Measurements from ENCODE around the gene YWHAG.

The YWHAG gene

DNA sequence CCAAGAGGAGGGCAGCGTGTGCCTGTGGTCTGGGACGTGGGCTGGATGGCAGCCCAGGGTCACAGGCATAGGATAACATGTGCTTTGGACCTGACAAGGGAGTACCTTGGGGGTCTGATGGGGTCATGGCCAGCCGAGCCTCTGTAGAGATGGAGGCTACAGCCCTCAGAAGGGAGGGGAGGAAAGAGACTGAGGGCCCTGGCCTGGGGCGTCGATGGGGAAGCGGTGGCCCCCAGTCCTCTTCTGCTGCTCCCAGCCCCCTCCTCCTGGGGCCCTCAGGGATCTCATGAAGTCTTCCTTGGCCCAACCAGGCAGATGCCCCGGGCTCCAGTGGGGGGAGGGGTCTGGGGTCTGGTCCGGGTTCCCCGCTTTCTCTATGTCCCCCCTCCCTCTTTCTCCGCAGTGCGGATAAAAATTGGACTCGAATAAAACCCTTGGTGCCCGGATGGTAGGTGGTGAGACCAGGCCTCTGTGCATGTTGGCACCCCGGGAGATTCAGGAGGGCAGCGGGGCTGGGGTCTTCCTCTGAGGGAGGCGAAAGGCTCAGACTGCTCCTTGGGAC lies 71.9 kb downstream of the YWHAG start:
- TF ChIP-seq CTCF (IDR thresholded peaks at IDR 0.05; ENCODE audit: low read depth, low read length): no peak
- Histone ChIP-seq H3K9me3 (ENCODE audit: severe bottlenecking) (no peaks in the 10 kb centered on the region), H3K4me3 (ENCODE audit: low read depth, low read length) (no peak overlapping the region), H3K27ac (no peak overlapping the region), H3K27me3 (ENCODE audit: insufficient read depth, low read depth, severe bottlenecking) (no peaks in the 10 kb centered on the region), H3K36me3 (peaks cover 29% of the 10 kb centered on the region)
- no peak for DNase-seq

DNA sequence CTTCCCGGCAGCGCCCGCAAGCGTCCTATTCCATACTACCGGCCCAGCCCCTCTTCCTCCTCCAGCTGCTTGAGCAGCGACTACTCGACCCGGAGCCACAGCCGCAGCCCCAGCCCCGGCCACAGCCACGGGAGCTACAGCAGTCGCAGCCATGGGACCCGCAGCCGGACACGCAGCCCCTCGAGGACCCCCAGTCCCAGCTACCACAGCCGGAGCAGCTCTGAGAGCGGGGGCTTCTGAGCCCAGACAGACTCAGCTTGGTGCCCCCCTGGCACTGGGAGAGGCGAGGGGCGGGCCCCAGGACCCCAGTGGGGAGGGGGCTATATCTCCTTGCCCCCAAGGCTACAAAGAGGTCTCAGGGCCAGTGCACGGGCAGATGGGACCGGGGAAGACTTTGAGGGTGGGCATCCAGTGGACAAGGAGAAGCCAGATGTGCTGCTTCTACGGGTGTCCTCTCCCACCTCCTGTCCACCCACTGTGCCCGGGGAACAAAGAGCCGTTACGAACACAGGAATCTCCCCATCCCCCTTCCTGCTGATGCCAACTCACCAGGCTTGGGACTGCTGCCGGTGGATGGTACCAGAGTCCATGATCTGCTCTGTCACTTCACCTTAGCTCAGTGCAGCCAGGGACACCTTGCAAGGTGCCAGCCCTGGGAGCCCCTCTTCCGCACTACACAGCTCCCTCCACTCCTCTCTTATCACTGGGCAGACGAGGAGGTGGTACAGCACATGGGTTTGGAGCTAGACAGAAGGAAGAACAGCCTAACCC lies 73.0 kb downstream of the YWHAG start:
- Histone ChIP-seq H3K36me3 (peaks cover 29% of the 10 kb centered on the region), H3K27me3 (ENCODE audit: insufficient read depth, low read depth, severe bottlenecking) (no peaks in the 10 kb centered on the region), H3K27ac (no peak overlapping the region), H3K9me3 (ENCODE audit: severe bottlenecking) (no peaks in the 10 kb centered on the region), H3K4me3 (ENCODE audit: low read depth, low read length) (no peak overlapping the region)
- TF ChIP-seq CTCF (IDR thresholded peaks at IDR 0.05; ENCODE audit: low read depth, low read length): no peak
- no peak for DNase-seq

DNA sequence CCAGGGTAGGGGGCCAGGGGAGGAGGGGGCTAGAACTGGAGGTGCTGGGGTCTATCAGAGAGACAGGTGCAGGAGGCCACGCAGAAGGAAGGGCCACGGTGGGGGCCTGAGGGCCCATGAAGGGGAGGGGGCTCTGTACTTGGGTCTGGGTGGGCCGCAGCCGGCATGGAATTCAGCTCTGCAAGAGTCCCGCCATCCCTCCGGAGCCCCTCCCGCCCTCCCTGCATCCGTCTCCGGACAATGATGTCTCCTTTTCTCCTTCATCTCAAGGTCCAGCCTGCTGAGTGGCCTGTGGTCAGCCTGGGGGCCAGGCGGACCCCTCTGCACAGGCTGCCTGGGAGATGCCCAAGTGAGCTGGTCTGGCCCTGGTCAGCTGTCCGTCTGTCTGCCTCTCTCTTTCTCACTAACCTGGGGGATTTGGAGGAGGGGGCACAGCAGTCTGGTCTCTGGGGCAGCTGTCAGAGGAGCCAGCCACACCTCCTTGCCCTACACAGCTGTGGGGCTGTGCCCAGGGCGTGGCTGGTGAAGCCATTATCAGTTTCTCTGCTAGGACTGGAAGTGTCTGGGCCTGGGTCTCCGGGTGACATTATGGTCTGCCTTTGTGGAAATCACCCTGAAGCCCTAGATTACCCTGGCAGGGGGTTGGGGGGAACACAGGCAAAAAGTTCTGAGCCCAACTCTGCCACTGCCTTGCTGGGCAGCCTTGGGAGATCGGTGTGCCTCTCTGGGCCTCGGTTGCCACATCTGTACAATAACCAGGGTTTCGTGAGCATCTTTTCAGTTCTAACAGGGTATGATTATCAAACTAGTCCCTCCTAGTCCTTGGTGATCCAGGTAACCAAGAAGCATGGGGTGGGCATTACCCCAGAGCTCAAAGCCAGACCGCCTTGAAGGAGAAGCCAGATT lies 75.3 kb downstream of the YWHAG start:
- Histone ChIP-seq H3K9me3 (ENCODE audit: severe bottlenecking) (no peaks in the 10 kb centered on the region), H3K27me3 (ENCODE audit: insufficient read depth, low read depth, severe bottlenecking) (no peaks in the 10 kb centered on the region), H3K36me3 (peaks cover 29% of the 10 kb centered on the region), H3K4me3 (ENCODE audit: low read depth, low read length) (no peak overlapping the region), H3K27ac (no peak overlapping the region)
- no peak for TF ChIP-seq CTCF (IDR thresholded peaks at IDR 0.05; ENCODE audit: low read depth, low read length)
- DNase-seq: no peak

GRCh38 chr7:76282344-76283253 lies 76.2 kb downstream of the YWHAG start:
- Histone ChIP-seq H3K27ac (no peak overlapping the region), H3K27me3 (ENCODE audit: insufficient read depth, low read depth, severe bottlenecking) (no peaks in the 10 kb centered on the region), H3K9me3 (ENCODE audit: severe bottlenecking) (no peaks in the 10 kb centered on the region), H3K36me3 (peaks cover 29% of the 10 kb centered on the region), H3K4me3 (ENCODE audit: low read depth, low read length) (no peak overlapping the region)
- DNase-seq: no peak
- TF ChIP-seq CTCF (IDR thresholded peaks at IDR 0.05; ENCODE audit: low read depth, low read length): no peak

DNA sequence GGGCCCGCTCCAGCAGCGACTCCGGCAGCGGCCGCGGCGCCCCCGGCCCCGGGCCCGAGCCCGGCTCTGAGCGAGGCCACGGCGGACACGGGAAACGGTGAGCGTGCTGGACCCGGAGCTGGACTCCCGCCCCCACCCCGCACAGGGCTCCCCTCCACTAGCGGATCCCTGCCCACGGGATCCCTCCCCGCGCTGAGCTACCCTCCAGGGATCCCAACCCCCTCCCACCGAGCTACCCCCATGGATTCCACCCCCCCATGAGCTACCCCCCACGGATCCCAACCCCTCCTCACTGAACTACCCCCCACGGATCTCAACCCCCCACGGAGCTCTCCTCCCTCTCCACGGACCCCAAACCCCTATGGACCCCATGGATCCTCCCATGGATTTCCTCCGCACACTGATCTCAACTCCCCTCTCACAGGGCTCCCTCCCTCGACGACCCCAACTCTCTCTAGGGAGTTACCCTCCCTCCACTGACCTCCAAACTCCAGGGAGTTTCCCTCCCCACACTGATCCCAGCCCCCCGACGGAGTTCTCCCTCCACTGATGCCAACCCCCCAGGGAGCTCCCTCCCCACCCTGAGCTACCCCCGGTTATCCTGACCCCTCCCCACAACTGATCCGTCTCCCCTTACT lies 77.0 kb downstream of the YWHAG start:
- no peak for DNase-seq
- Histone ChIP-seq H3K27ac (no peak overlapping the region), H3K9me3 (ENCODE audit: severe bottlenecking) (no peaks in the 10 kb centered on the region), H3K27me3 (ENCODE audit: insufficient read depth, low read depth, severe bottlenecking) (no peaks in the 10 kb centered on the region), H3K4me3 (ENCODE audit: low read depth, low read length) (no peak overlapping the region), H3K36me3 (peaks cover 28% of the 10 kb centered on the region)
- no peak for TF ChIP-seq CTCF (IDR thresholded peaks at IDR 0.05; ENCODE audit: low read depth, low read length)
